GM12878 (cell line): ENCODE data around the gene HMGB1. TPM values are rescaled to one million over a fixed set of nuclear protein-coding genes. Genes with fewer than 3 reads are reported as not detected.

ENCODE experiments used
- ATAC-seq: fragments of 200-7000 bp; cut with Tn5 transposase; 3 replicates; pipeline ENCODE4 v1.9.1; 2020; ENCODE audit warnings: mild to moderate bottlenecking, moderate library complexity
- BruUV-seq: library from RNA; stranded (reverse); fragments of 400-500 nt; replicated peaks from 2 replicates; lab custom pipeline; 2021; lab: Mats Ljungman, UMichigan
- CTCF ChIA-PET: fragments of 300-600 bp; sonication (Branson Sonifier 250); formaldehyde crosslinking; extraction: SDS; loops from one replicate; lab custom pipeline; 2021; ENCODE audit warnings: inconsistent platforms; lab: Yijun Ruan, JAX
- POLR2A ChIA-PET: fragments of 350-600 bp; formaldehyde crosslinking; extraction: SDS; loops from one replicate; lab custom pipeline; 2021; ENCODE audit warnings: inconsistent platforms; lab: Charles Lee
- RAD21 ChIA-PET: fragments of 300-600 bp; sonication (Branson Sonifier 250); formaldehyde crosslinking; loops from one replicate; lab custom pipeline; 2023; ENCODE audit warnings: antibody characterized with exemption; ENCODE audit not compliant: unreplicated experiment; lab: Charles Lee
- SMC1A ChIA-PET: fragments of 300-600 bp; sonication (Branson Sonifier 250); formaldehyde crosslinking; loops from one replicate; lab custom pipeline; 2023; ENCODE audit not compliant: unreplicated experiment, uncharacterized antibody; lab: Charles Lee
- DNase-seq: peaks from one replicate; pipeline ENCODE4 v3.0.0-alpha.2; 2011; ENCODE audit warnings: low read depth, low spot score
- FAIRE-seq: peaks from 3 replicates; lab custom pipeline; 2011; peaks lifted over from hg19 to GRCh38; lab: Jason Lieb, UNC
- H2AFZ ChIP-seq: 2 replicates; pipeline ENCODE4 v1.6.0; 2011; ENCODE audit warnings: low read depth, low read length, control low read depth; ENCODE audit not compliant: control insufficient read depth
- H3K27ac ChIP-seq: 2 replicates; pipeline ENCODE4 v1.5.1; 2011; ENCODE audit warnings: control low read depth; ENCODE audit not compliant: control insufficient read depth, insufficient read depth
- H3K27me3 ChIP-seq, 2 experiments: replicated peaks in 1 of 2; 2 replicates each; pipeline versions ENCODE4 v1.6.0 to v1.6.1; 2011; ENCODE audit warnings: low read length in 1 of 2; ENCODE audit not compliant: control insufficient read depth in 2 of 2, insufficient read depth in 2 of 2
- H3K36me3 ChIP-seq, 2 experiments: 2 replicates each; pipeline ENCODE4 v1.5.1; 2011; ENCODE audit warnings: low read length in 1 of 2; ENCODE audit not compliant: control insufficient read depth in 2 of 2, insufficient read depth in 2 of 2
- H3K4me1 ChIP-seq: 2 replicates; pipeline ENCODE4 v1.6.1; 2011; ENCODE audit warnings: mild to moderate bottlenecking, low read length, moderate library complexity, mixed read lengths; ENCODE audit not compliant: control insufficient read depth, insufficient read depth
- H3K4me2 ChIP-seq: 2 replicates; pipeline ENCODE4 v1.6.0; 2011; ENCODE audit warnings: control low read depth; ENCODE audit not compliant: control insufficient read depth, insufficient read depth
- H3K4me3 ChIP-seq: fragments of 200-600 bp; sonication (generic); 2 replicates; pipeline ENCODE4 v1.5.1; 2016
- H3K79me2 ChIP-seq: 2 replicates; pipeline ENCODE4 v1.6.0; 2011; ENCODE audit warnings: low read length; ENCODE audit not compliant: control insufficient read depth, insufficient read depth
- H3K9ac ChIP-seq: 2 replicates; pipeline ENCODE4 v1.8.0; 2011; ENCODE audit warnings: low read length, control low read depth, mixed read lengths; ENCODE audit not compliant: control insufficient read depth, insufficient read depth
- H3K9me3 ChIP-seq: replicated peaks from 3 replicates; pipeline ENCODE4 v1.5.1; 2011; ENCODE audit warnings: mild to moderate bottlenecking, low read length; ENCODE audit not compliant: control insufficient read depth, insufficient read depth
- H4K20me1 ChIP-seq: 2 replicates; pipeline ENCODE4 v1.6.0; 2011; ENCODE audit not compliant: control insufficient read depth, insufficient read depth
- ETV6 ChIP-seq, 2 experiments: fragments of 450-650 bp in 1 of 2; IDR thresholded peaks in 1 of 2; conservative IDR thresholded peaks in 1 of 2; 2 replicates each; pipeline ENCODE4 v1.6.1; 2014; ENCODE audit warnings: antibody characterized with exemption in 1 of 2, borderline replicate concordance in 1 of 2, low read depth in 1 of 2, mild to moderate bottlenecking in 1 of 2, moderate library complexity in 1 of 2
- MXI1 ChIP-seq: fragments of 150-350 bp; IDR thresholded peaks from 2 replicates; pipeline ENCODE4 v1.6.1; 2011; ENCODE audit warnings: low read depth, mild to moderate bottlenecking, inconsistent platforms, low read length, improper control_type of control experiment
- NFIC ChIP-seq: IDR thresholded peaks from 2 replicates; pipeline ENCODE4 v1.6.1; 2012; ENCODE audit warnings: low read depth, mild to moderate bottlenecking, inconsistent platforms, low read length, moderate library complexity
- NR2C1 ChIP-seq: fragments of 450-650 bp; IDR thresholded peaks from 2 replicates; pipeline ENCODE4 v1.6.1; 2017; ENCODE audit warnings: antibody characterized with exemption, mild to moderate bottlenecking, moderate library complexity
- POLR2AphosphoS5 ChIP-seq: IDR thresholded peaks from 2 replicates; pipeline ENCODE4 v1.6.1; 2011; ENCODE audit warnings: mild to moderate bottlenecking, low read length, inconsistent platforms
- RAD51 ChIP-seq: fragments of 450-650 bp; IDR thresholded peaks from 2 replicates; pipeline ENCODE4 v1.6.1; 2016; ENCODE audit warnings: moderate library complexity, mild to moderate bottlenecking, inconsistent platforms
- SREBF2 ChIP-seq: IDR thresholded peaks from 2 replicates; pipeline ENCODE4 v1.6.1; 2012; ENCODE audit warnings: mild to moderate bottlenecking, low read length
- SUZ12 ChIP-seq: fragments of 200-600 bp; sonication (generic); IDR thresholded peaks from one replicate; pipeline ENCODE4 v1.6.1; 2018; ENCODE audit warnings: antibody characterized with exemption, mild to moderate bottlenecking; ENCODE audit not compliant: unreplicated experiment
- WGBS: methylation state at CpG from one replicate; pipeline ENCODE4 v1.1.6; 2016; ENCODE audit warnings: low lambda C conversion rate; ENCODE audit not compliant: insufficient replicate concordance, insufficient coverage; ENCODE audit errors: missing lambda C conversion rate; 5-methylcytosine and 5-hydroxymethylcytosine counted together
- in situ Hi-C: fragments of 300-500 bp; cut with MboI; formaldehyde crosslinking; loops from 9 replicates; pipeline ENCODE4 v1.14.3; 2018; ENCODE audit warnings: mixed read lengths
- intact Hi-C: fragments of 100-400 bp; cut with micrococcal nuclease; formaldehyde crosslinking; loops from one replicate; pipeline ENCODE4 v1.14.2; 2022; ENCODE audit not compliant: unreplicated experiment
- polyA plus RNA-seq, 11 experiments: library from polyadenylated mRNA; depleted of rRNA in 4 of 11; unstranded in 6 of 11; stranded (reverse) in 5 of 11; fragments of >200 nt; fragmentation: Nextera tagmentation in 4 of 11; fragmentation: Illumina TruSeq in 1 of 11; extraction: Ambion mirVana in 4 of 11; extraction: Trizol in 1 of 11; gene quantifications; 1 replicate in 1 of 11; 2 replicates in 10 of 11; pipeline versions ENCODE4 v1.2.1 to v1.2.3, GENCODE V29; 2011 to 2016; ENCODE audit warnings: inconsistent platforms in 2 of 11, missing spikeins in 2 of 11, low read depth in 1 of 11
- total RNA-seq, 4 experiments: library from RNA; depleted of rRNA in 3 of 4; stranded (reverse); fragments of >200 nt in 3 of 4; fragmentation: Illumina TruSeq in 1 of 4; extraction: Trizol in 1 of 4; gene quantifications; 2 replicates each; pipeline versions ENCODE4 v1.2.1 to v1.2.3, GENCODE V29; 2013 to 2021
- TF ChIP-seq, protein P1 (sequence below): fragments of 450-650 bp; formaldehyde crosslinking; IDR thresholded peaks from 2 replicates; pipeline ENCODE4 v1.5.0; 2022; ENCODE audit warnings: mild to moderate bottlenecking, missing genetic modification characterization
- TF ChIP-seq, protein P2 (sequence below): fragments of 450-650 bp; IDR thresholded peaks from 2 replicates; pipeline ENCODE4 v1.6.1; 2014; ENCODE audit warnings: mild to moderate bottlenecking
- TF ChIP-seq, protein P3 (sequence below): fragments of 450-650 bp; IDR thresholded peaks from 2 replicates; pipeline ENCODE4 v1.6.1; 2018; ENCODE audit warnings: borderline replicate concordance, mild to moderate bottlenecking; ENCODE audit not compliant: partially characterized antibody

HMGB1 gene
- total and polyA plus RNA-seq, 10 of the 15 experiments (the other 5 are each of a cell fraction or from before 2014, with no cell fraction given), result 365 to 2,529 (median 1,396) TPM

DNA sequence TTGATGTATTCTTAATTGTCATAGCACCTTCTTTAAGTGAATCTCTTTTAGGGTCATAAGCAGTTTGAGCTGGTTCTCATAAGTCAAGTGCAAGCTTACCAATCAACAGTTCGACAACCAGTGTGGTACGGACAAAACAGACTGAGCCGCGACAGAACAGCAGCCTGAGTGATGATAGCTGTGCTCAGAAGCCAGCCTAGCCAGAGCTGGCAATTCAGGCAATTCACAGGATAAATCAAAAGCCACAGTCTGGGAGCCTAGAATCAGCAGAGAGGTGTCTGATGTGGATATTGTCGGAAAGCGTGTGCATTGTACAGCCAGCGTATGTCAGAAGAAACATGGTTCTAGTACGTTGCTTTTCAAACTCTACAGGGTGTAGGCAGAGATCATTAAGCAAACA is 28.6 kb downstream of the HMGB1 start (continued):
- TF ChIP-seq, protein P1, sequence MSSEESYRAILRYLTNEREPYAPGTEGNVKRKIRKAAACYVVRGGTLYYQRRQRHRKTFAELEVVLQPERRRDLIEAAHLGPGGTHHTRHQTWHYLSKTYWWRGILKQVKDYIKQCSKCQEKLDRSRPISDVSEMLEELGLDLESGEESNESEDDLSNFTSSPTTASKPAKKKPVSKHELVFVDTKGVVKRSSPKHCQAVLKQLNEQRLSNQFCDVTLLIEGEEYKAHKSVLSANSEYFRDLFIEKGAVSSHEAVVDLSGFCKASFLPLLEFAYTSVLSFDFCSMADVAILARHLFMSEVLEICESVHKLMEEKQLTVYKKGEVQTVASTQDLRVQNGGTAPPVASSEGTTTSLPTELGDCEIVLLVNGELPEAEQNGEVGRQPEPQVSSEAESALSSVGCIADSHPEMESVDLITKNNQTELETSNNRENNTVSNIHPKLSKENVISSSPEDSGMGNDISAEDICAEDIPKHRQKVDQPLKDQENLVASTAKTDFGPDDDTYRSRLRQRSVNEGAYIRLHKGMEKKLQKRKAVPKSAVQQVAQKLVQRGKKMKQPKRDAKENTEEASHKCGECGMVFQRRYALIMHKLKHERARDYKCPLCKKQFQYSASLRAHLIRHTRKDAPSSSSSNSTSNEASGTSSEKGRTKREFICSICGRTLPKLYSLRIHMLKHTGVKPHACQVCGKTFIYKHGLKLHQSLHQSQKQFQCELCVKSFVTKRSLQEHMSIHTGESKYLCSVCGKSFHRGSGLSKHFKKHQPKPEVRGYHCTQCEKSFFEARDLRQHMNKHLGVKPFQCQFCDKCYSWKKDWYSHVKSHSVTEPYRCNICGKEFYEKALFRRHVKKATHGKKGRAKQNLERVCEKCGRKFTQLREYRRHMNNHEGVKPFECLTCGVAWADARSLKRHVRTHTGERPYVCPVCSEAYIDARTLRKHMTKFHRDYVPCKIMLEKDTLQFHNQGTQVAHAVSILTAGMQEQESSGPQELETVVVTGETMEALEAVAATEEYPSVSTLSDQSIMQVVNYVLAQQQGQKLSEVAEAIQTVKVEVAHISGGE (CRISPR knock-in tag), result no peak
- TF ChIP-seq MXI1, result no peak
- TF ChIP-seq, all 136 proteins: peak for 0

DNA sequence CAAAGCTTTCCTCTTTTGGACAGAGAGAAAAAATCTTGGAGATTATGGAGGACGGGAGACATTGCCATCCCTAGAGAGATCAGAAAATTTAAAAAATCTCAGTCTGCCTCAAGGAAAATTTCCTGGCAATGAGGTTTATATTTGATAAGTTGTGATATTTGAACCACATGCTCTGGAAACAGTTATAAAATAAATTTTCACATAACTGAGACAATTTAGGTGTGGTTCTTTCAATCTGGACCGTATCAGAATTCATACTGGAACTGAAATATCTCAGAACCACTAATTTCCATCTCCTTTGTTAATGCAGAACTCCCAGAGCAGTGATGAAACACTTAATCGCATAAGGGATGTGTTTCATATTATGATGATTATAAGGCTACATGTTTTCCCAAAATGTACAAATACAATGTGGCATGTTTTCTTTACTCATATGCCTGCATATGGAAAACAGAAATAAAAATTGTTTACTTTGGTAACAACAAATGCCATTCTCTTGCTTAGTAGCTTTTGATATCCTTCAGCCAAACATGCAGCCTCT is 29.8 kb downstream of the HMGB1 start:
- H3K36me3 ChIP-seq, result no peaks in the 10 kb centered on the region
- 86% methylated on average over 3 of the region's 3 CpGs for WGBS
- no peak overlapping the region for H2AFZ ChIP-seq
- H4K20me1 ChIP-seq, result no peaks in the 10 kb centered on the region
- H3K9ac ChIP-seq, result no peak overlapping the region
- ChIA-PET SMC1A (interaction anchor here (1.1 kb wide), 1 partner anchor 20 kb away, joined by 4 read pairs; no protein-coding TSS in a partner anchor), RAD21 (interaction anchor here (1.1 kb wide), 1 partner anchor 304 kb away, joined by 3 read pairs; no protein-coding TSS in a partner anchor), CTCF (no interaction called here), POLR2A (interaction anchor here (0.8 to 1.1 kb wide), 4 partner anchors 10 to 21 kb away, joined by 3 to 5 read pairs (median 3); partner anchors contain the start of gene UBE2L5)
- no peaks in the 10 kb centered on the region for H3K79me2 ChIP-seq
- no peaks in the 10 kb centered on the region for H3K9me3 ChIP-seq
- H3K4me3 ChIP-seq, result no peak overlapping the region
- H3K27ac ChIP-seq, result no peak overlapping the region
- no peak for DNase-seq
- no TSS peak for BruUV-seq
- intact Hi-C loops, result no loop called here
- no peak for ATAC-seq
- TF ChIP-seq NR2C1 (no peak), SREBF2 (no peak), NFIC (no peak), POLR2AphosphoS5 (no peak), SUZ12 (no peak), ETV6 (conservative IDR thresholded peaks at IDR 0.05 in 1 of 2, IDR thresholded peaks at IDR 0.05 in 1 of 2; ENCODE audit: borderline replicate concordance in 1 of 2, low read depth in 1 of 2) (no peak), RAD51 (no peak)
- TF ChIP-seq, protein P2, sequence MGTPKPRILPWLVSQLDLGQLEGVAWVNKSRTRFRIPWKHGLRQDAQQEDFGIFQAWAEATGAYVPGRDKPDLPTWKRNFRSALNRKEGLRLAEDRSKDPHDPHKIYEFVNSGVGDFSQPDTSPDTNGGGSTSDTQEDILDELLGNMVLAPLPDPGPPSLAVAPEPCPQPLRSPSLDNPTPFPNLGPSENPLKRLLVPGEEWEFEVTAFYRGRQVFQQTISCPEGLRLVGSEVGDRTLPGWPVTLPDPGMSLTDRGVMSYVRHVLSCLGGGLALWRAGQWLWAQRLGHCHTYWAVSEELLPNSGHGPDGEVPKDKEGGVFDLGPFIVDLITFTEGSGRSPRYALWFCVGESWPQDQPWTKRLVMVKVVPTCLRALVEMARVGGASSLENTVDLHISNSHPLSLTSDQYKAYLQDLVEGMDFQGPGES, result no peak
- TF ChIP-seq, protein P3, sequence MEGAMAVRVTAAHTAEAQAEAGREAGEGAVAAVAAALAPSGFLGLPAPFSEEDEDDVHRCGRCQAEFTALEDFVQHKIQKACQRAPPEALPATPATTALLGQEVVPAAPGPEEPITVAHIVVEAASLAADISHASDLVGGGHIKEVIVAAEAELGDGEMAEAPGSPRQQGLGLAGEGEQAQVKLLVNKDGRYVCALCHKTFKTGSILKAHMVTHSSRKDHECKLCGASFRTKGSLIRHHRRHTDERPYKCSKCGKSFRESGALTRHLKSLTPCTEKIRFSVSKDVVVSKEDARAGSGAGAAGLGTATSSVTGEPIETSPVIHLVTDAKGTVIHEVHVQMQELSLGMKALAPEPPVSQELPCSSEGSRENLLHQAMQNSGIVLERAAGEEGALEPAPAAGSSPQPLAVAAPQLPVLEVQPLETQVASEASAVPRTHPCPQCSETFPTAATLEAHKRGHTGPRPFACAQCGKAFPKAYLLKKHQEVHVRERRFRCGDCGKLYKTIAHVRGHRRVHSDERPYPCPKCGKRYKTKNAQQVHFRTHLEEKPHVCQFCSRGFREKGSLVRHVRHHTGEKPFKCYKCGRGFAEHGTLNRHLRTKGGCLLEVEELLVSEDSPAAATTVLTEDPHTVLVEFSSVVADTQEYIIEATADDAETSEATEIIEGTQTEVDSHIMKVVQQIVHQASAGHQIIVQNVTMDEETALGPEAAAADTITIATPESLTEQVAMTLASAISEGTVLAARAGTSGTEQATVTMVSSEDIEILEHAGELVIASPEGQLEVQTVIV, result no peak
- no peak for FAIRE-seq
- in situ Hi-C loops, result no loop called here
- H3K27me3 ChIP-seq, result no peaks in the 10 kb centered on the region
- H3K4me1 ChIP-seq, result peaks cover 9% of the 10 kb centered on the region
- no peak overlapping the region for H3K4me2 ChIP-seq
